Cortex of kidney (tissue), 1 donor: ENCODE data around the gene MT1HL1.
"Not testable (repeated sequence)": the region's sequence is repeated elsewhere in the genome, so short reads cannot be mapped to it uniquely, and the experiment has no call there.

Experiments
- DNase-seq: peaks from one replicate; lab custom pipeline; 2025; lab: John Stamatoyannopoulos, UW

Gene MT1HL1

GRCh38 chr1:237016626-237017025, 12.4 kb upstream of the MT1HL1 start:
- DNase-seq, result no peak

- DNase-seq, result no peak
These were observed 9.4 kb upstream of the MT1HL1 start for GRCh38 chr1:237013608-237014007.

- DNase-seq, result no peak
These were observed 8.6 kb upstream of the MT1HL1 start for GRCh38 chr1:237012788-237013383.

GRCh38 chr1:237012361-237012760, 8.1 kb upstream of the MT1HL1 start:
- DNase-seq, result no peak

- DNase-seq, result no peak
These were observed 7.2 kb upstream of the MT1HL1 start for GRCh38 chr1:237011432-237011831.

- no peak for DNase-seq
These were observed 5.4 kb upstream of the MT1HL1 start for GRCh38 chr1:237009611-237010010.

- DNase-seq, result no peak
These were observed 3.1 kb upstream of the MT1HL1 start for GRCh38 chr1:237007147-237007881.

- DNase-seq, result no peak
These were observed 1.4 kb upstream of the MT1HL1 start for GRCh38 chr1:237005674-237006073.

- DNase-seq, result no peak
These were observed 725 bp downstream of the MT1HL1 start for GRCh38 chr1:237003516-237003915.

- DNase-seq, result no peak
These were observed 4.0 kb downstream of the MT1HL1 start for GRCh38 chr1:237000191-237000590.

- DNase-seq, result no peak
These were observed 5.7 kb downstream of the MT1HL1 start for GRCh38 chr1:236998546-236998945.

GRCh38 chr1:236997882-236998281, 6.4 kb downstream of the MT1HL1 start:
- DNase-seq, result no peak

GRCh38 chr1:236997361-236997760, 6.9 kb downstream of the MT1HL1 start:
- DNase-seq, result no peak

GRCh38 chr1:236994450-236994849, 9.8 kb downstream of the MT1HL1 start:
- DNase-seq, result no peak

- no peak for DNase-seq
These were observed 11.8 kb downstream of the MT1HL1 start for GRCh38 chr1:236992449-236992848.

GRCh38 chr1:236990052-236990445, 14.2 kb downstream of the MT1HL1 start:
- DNase-seq, result no peak

- no peak for DNase-seq
These were observed 14.8 kb downstream of the MT1HL1 start for GRCh38 chr1:236989290-236990051.

GRCh38 chr1:236983818-236984217, 20.4 kb downstream of the MT1HL1 start:
- no peak for DNase-seq

GRCh38 chr1:236982380-236982779, 21.9 kb downstream of the MT1HL1 start:
- no peak for DNase-seq

GRCh38 chr1:236981431-236981830, 22.8 kb downstream of the MT1HL1 start:
- not testable (repeated sequence) for DNase-seq

GRCh38 chr1:236980673-236981072, 23.6 kb downstream of the MT1HL1 start:
- DNase-seq, result no peak

- DNase-seq, result no peak
These were observed 24.9 kb downstream of the MT1HL1 start for GRCh38 chr1:236979149-236979900.
